A673 (cell line): ENCODE results near the gene CAPN13. TPM values are rescaled to one million over a fixed set of nuclear protein-coding genes. Genes with fewer than 3 reads are reported as not detected.

Experiments
- BruUV-seq: library from RNA; stranded (reverse); fragments of 400-500 nt; replicated peaks from 2 replicates; lab custom pipeline; 2021; lab: Mats Ljungman, UMichigan
- CTCF ChIA-PET: fragments of 300-600 bp; sonication (Branson Sonifier 250); formaldehyde crosslinking; loops from one replicate; lab custom pipeline; 2022; ENCODE audit warnings: antibody characterized with exemption; lab: Charles Lee
- POLR2A ChIA-PET: fragments of 300-600 bp; sonication (Branson Sonifier 250); formaldehyde crosslinking; loops from one replicate; lab custom pipeline; 2022; ENCODE audit warnings: antibody characterized with exemption; ENCODE audit not compliant: low non-redundant PET; lab: Charles Lee
- DNase-seq: peaks from one replicate; pipeline ENCODE4 v3.0.0-alpha.2; 2015; ENCODE audit warnings: low spot score
- H3K27ac ChIP-seq: fragments of 200-600 bp; sonication (generic); 2 replicates; pipeline ENCODE4 v1.5.1; 2016; ENCODE audit warnings: mixed run types, low read depth, mild to moderate bottlenecking, mixed read lengths, antibody characterized with exemption, low read length; ENCODE audit not compliant: poor library complexity, severe bottlenecking
- H3K27me3 ChIP-seq: fragments of 200-600 bp; sonication (generic); replicated peaks from 2 replicates; pipeline ENCODE4 v1.6.1; 2017; ENCODE audit warnings: mixed run types, low read depth, mild to moderate bottlenecking, mixed read lengths, antibody characterized with exemption, low read length; ENCODE audit not compliant: insufficient read depth, poor library complexity
- H3K36me3 ChIP-seq: fragments of 200-600 bp; sonication (generic); 2 replicates; pipeline ENCODE4 v1.6.1; 2016; ENCODE audit warnings: mixed run types, mild to moderate bottlenecking, mixed read lengths, antibody characterized with exemption, low read length; ENCODE audit not compliant: insufficient read depth, poor library complexity, severe bottlenecking
- H3K4me1 ChIP-seq: fragments of 200-600 bp; sonication (generic); 2 replicates; pipeline ENCODE4 v1.6.1; 2017; ENCODE audit warnings: mixed run types, mild to moderate bottlenecking, mixed read lengths, antibody characterized with exemption, low read length; ENCODE audit not compliant: insufficient read depth, poor library complexity, severe bottlenecking
- H3K4me3 ChIP-seq: fragments of 200-600 bp; sonication (generic); 2 replicates; pipeline ENCODE4 v1.5.1; 2016; ENCODE audit warnings: low read depth, mixed run types, mild to moderate bottlenecking, mixed read lengths, low read length; ENCODE audit not compliant: poor library complexity, severe bottlenecking
- H3K9me3 ChIP-seq: fragments of 200-600 bp; sonication (generic); 2 replicates; pipeline ENCODE4 v1.6.1; 2016; ENCODE audit warnings: mixed run types, low read depth, mild to moderate bottlenecking, mixed read lengths, antibody characterized with exemption, low read length; ENCODE audit not compliant: poor library complexity, severe bottlenecking
- CTCF ChIP-seq: fragments of 300-800, 200-600 bp; sonication (generic); conservative IDR thresholded peaks from 2 replicates; pipeline ENCODE4 v1.5.1; 2017; ENCODE audit warnings: low read depth, mild to moderate bottlenecking, antibody characterized with exemption, low read length, moderate library complexity, mixed read lengths
- EZH2 ChIP-seq: fragments of 200-600 bp; sonication (generic); IDR thresholded peaks from 2 replicates; pipeline ENCODE4 v1.6.1; 2017; ENCODE audit warnings: borderline replicate concordance, low read depth, mild to moderate bottlenecking, mixed read lengths, antibody characterized with exemption, low read length; ENCODE audit not compliant: poor library complexity, severe bottlenecking
- intact Hi-C: fragments of 100-400 bp; cut with micrococcal nuclease; formaldehyde crosslinking; loops from one replicate; pipeline ENCODE4 v1.10.0; 2022; ENCODE audit not compliant: unreplicated experiment
- total RNA-seq: library from RNA; stranded (reverse); gene quantifications from 2 replicates; pipeline ENCODE4 v1.2.3, GENCODE V29; 2021

Gene CAPN13
- total RNA-seq, 1 experiment from 2014 or later = not detected

- TF ChIP-seq EZH2 (no peak), CTCF (no peak)
- H3K27ac ChIP-seq = no peak overlapping the region
- no peaks in the 10 kb centered on the region for H3K9me3 ChIP-seq
- H3K4me1 ChIP-seq = no peaks in the 10 kb centered on the region
- H3K36me3 ChIP-seq = no peaks in the 10 kb centered on the region
- POLR2A ChIA-PET = no interaction called here
- H3K4me3 ChIP-seq = no peak overlapping the region
- no peak for DNase-seq
- H3K27me3 ChIP-seq = peaks cover 58% of the 10 kb centered on the region
- intact Hi-C loops = no loop called here
- no TSS peak for BruUV-seq
- CTCF ChIA-PET = no interaction called here
Observed at GRCh38 chr2:30769891-30770462, 37.3 kb downstream of the CAPN13 start.

DNA sequence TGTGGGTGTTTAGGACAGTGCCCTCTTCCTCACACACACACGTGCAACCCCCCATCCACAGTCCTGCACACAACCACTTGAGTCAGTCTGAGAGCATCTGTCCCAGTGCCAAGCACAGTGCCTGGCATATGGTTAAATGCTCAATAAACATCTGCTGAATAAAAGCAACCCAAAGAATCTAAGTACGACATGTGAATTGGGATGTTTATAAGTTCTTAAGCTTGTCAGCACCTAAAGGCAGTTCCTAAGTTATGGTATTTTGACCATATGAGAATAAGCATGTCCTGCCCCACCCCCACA, 37.8 kb downstream of the CAPN13 start:
- CTCF ChIA-PET = no interaction called here
- no peak for DNase-seq
- Histone ChIP-seq H3K27me3 (peaks cover 53% of the 10 kb centered on the region), H3K4me1 (no peaks in the 10 kb centered on the region), H3K27ac (no peak overlapping the region), H3K9me3 (no peaks in the 10 kb centered on the region), H3K4me3 (no peak overlapping the region), H3K36me3 (no peaks in the 10 kb centered on the region)
- POLR2A ChIA-PET = no interaction called here
- BruUV-seq = no TSS peak
- no peak for TF ChIP-seq EZH2
- no peak for TF ChIP-seq CTCF
- intact Hi-C loops = no loop called here

DNA sequence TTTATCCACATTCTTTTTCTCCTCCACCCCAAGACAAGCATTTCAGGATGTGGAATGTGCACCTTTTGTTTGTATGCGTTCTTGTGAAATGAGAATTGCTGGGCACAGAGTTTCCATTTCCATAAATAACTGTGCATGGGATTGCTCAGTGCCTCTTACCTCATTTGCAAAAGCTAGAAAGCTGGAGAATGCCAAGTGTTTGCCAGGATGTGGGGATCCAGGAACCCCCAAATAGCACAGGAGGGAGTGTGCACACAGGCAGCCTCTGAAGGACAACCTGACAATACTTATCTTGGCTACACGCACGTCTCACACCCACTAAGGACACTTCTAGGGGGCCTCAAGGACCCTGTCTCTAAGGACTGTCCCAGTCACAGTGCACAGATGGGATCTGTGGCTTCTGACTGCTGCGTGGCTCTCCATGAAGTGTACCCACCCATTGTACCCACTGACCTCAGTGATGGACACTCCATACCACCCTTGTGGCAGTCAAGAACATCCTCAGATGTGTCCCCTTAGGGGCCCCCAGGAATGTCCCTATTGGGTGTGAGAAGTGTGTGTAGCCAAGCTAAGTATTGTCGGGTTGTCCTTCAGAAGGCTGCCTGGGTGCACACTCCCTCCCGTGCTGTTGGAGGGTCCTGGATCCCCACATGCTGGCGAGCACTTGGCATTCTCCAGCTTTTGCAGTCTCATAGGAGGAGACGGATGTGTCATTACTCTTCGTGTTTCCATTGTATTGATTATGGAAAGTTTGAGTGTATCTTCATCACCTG, 38.4 kb downstream of the CAPN13 start:
- BruUV-seq = no TSS peak

More for the DNA sequence above, 38.4 kb downstream of the CAPN13 start:
- ChIA-PET POLR2A (no interaction called here), CTCF (interaction anchor here (0.5 kb wide), 1 partner anchor 604 kb away, joined by 4 read pairs; no protein-coding TSS in a partner anchor)
- peaks cover 48% of the 10 kb centered on the region for H3K27me3 ChIP-seq
- DNase-seq = no peak
- H3K4me3 ChIP-seq = no peak overlapping the region
- no peak overlapping the region for H3K27ac ChIP-seq
- H3K36me3 ChIP-seq = no peaks in the 10 kb centered on the region
- intact Hi-C loops = no loop called here
- no peak for TF ChIP-seq EZH2
- no peaks in the 10 kb centered on the region for H3K4me1 ChIP-seq
- no peaks in the 10 kb centered on the region for H3K9me3 ChIP-seq
